Type B pancreatic cell (in vitro differentiated cells): Measurements from ENCODE around the gene RNF32. TPM values are rescaled to one million over a fixed set of nuclear protein-coding genes. Genes with fewer than 3 reads are reported as not detected.
"Not testable (repeated sequence)": the region's sequence is repeated elsewhere in the genome, so short reads cannot be mapped to it uniquely, and the experiment has no call there.

Source experiments
- DNase-seq: peaks from one replicate; pipeline ENCODE4 v3.0.0; 2021; ENCODE audit warnings: mixed read lengths; ENCODE audit not compliant: unreplicated experiment; ENCODE audit errors: extremely low spot score
- H3K27ac Mint-ChIP-seq: 2 replicates; pipeline ENCODE4 v1.8.0; 2021; ENCODE audit warnings: mild to moderate bottlenecking, mixed read lengths
- H3K27me3 Mint-ChIP-seq: 2 replicates; pipeline ENCODE4 v1.8.0; 2021; ENCODE audit warnings: mixed read lengths
- H3K36me3 Mint-ChIP-seq: 2 replicates; pipeline ENCODE4 v1.8.0; 2021; ENCODE audit warnings: mixed read lengths
- H3K4me1 Mint-ChIP-seq: one replicate; pipeline ENCODE4 v1.8.0; 2021; ENCODE audit warnings: mixed read lengths; ENCODE audit not compliant: unreplicated experiment
- H3K4me3 Mint-ChIP-seq: 2 replicates; pipeline ENCODE4 v1.8.0; 2021; ENCODE audit warnings: mild to moderate bottlenecking, mixed read lengths
- H3K9me3 Mint-ChIP-seq: 2 replicates; pipeline ENCODE4 v1.8.0; 2021; ENCODE audit warnings: mixed read lengths
- CTCF ChIP-seq: fragments of 200-600 bp; sonication (generic); conservative IDR thresholded peaks from 2 replicates; pipeline ENCODE4 v1.5.0; 2021; ENCODE audit warnings: antibody characterized with exemption, mild to moderate bottlenecking
- total RNA-seq: library from RNA; stranded (reverse); gene quantifications from 2 replicates; pipeline ENCODE4 v1.2.1, GENCODE V29; 2021; ENCODE audit warnings: low replicate concordance

Gene RNF32
- total RNA-seq, 1 donor from 2014 or later: 1.4 TPM

- no peak for TF ChIP-seq CTCF
- no peaks in the 10 kb centered on the region for H3K27me3 Mint-ChIP-seq
- DNase-seq: no peak
- peaks cover 4% of the 10 kb centered on the region for H3K4me1 Mint-ChIP-seq
- H3K36me3 Mint-ChIP-seq: peaks cover 17% of the 10 kb centered on the region
- no peak overlapping the region for H3K27ac Mint-ChIP-seq
- H3K4me3 Mint-ChIP-seq: no peak overlapping the region
- H3K9me3 Mint-ChIP-seq: peaks cover 13% of the 10 kb centered on the region
These were observed 4.8 kb upstream of the RNF32 start for GRCh38 chr7:156635529-156636385.

GRCh38 chr7:156637093-156637492, 3.5 kb upstream of the RNF32 start:
- H3K4me1 Mint-ChIP-seq, H3K4me3 Mint-ChIP-seq, H3K27me3 Mint-ChIP-seq, DNase-seq, H3K27ac Mint-ChIP-seq: not testable (repeated sequence)
- Mint-ChIP-seq H3K36me3 (peaks cover 17% of the 10 kb centered on the region), H3K9me3 (peaks cover 13% of the 10 kb centered on the region)

GRCh38 chr7:156638443-156639077, 2.0 kb upstream of the RNF32 start:
- TF ChIP-seq CTCF: no peak
- Mint-ChIP-seq H3K4me3 (peak overlapping the region; percentile 89), H3K36me3 (peaks cover 17% of the 10 kb centered on the region), H3K9me3 (peaks cover 13% of the 10 kb centered on the region), H3K27me3 (peaks cover 4% of the 10 kb centered on the region), H3K4me1 (peaks cover 4% of the 10 kb centered on the region), H3K27ac (peak overlapping the region; percentile 78)
- DNase-seq: no peak

- peaks cover 17% of the 10 kb centered on the region for H3K36me3 Mint-ChIP-seq
- H3K4me1 Mint-ChIP-seq: peaks cover 4% of the 10 kb centered on the region
- no peak for TF ChIP-seq CTCF
- no peak for DNase-seq
- H3K27ac Mint-ChIP-seq: peak overlapping the region; percentile 78
- peaks cover 7% of the 10 kb centered on the region for H3K27me3 Mint-ChIP-seq
- H3K4me3 Mint-ChIP-seq: peak overlapping the region; percentile 89
- peaks cover 13% of the 10 kb centered on the region for H3K9me3 Mint-ChIP-seq
These were observed 933 bp upstream of the RNF32 start for GRCh38 chr7:156639426-156640256.

GRCh38 chr7:156640949-156641485, 443 bp downstream of the RNF32 start:
- peak overlapping the region; percentile 94 for H3K4me3 Mint-ChIP-seq
- no peak for TF ChIP-seq CTCF
- DNase-seq: no peak
- H3K36me3 Mint-ChIP-seq: peaks cover 17% of the 10 kb centered on the region
- peaks cover 13% of the 10 kb centered on the region for H3K9me3 Mint-ChIP-seq
- H3K27ac Mint-ChIP-seq: peak overlapping the region; percentile 89
- H3K4me1 Mint-ChIP-seq: peaks cover 4% of the 10 kb centered on the region
- peaks cover 7% of the 10 kb centered on the region for H3K27me3 Mint-ChIP-seq
